WTC11 (cell line): ENCODE measurements around the gene TUBB4B. TPM values are rescaled to one million over a fixed set of nuclear protein-coding genes. Genes with fewer than 3 reads are reported as not detected.

Source experiments
- ATAC-seq: fragments of 200-7000 bp; cut with Tn5 transposase; 2 replicates; pipeline ENCODE4 v1.10.0; 2021; ENCODE audit warnings: mild to moderate bottlenecking, moderate library complexity
- CTCF ChIA-PET: fragments of 300-600 bp; sonication (Branson Sonifier 250); formaldehyde crosslinking; loops from one replicate; lab custom pipeline; 2021; ENCODE audit warnings: antibody characterized with exemption; lab: Charles Lee
- POLR2A ChIA-PET: fragments of 350-600 bp; sonication (Branson Sonifier 250); formaldehyde crosslinking; loops from one replicate; lab custom pipeline; 2021; ENCODE audit warnings: antibody characterized with exemption; lab: Charles Lee
- DNase-seq: peaks from one replicate; pipeline ENCODE4 v3.0.0; 2021; ENCODE audit warnings: low spot score
- H3K27ac Mint-ChIP-seq: 2 replicates; pipeline ENCODE4 v1.8.0; 2021; ENCODE audit warnings: mixed read lengths
- H3K27me3 Mint-ChIP-seq: 2 replicates; pipeline ENCODE4 v1.8.0; 2021; ENCODE audit warnings: low read depth, mild to moderate bottlenecking, moderate library complexity, mixed read lengths
- H3K36me3 Mint-ChIP-seq: 2 replicates; pipeline ENCODE4 v1.8.0; 2021; ENCODE audit warnings: mixed read lengths
- H3K4me1 Mint-ChIP-seq: 2 replicates; pipeline ENCODE4 v1.8.0; 2022; ENCODE audit warnings: mixed read lengths
- H3K4me3 Mint-ChIP-seq: 2 replicates; pipeline ENCODE4 v1.8.0; 2021; ENCODE audit warnings: mild to moderate bottlenecking, moderate library complexity, mixed read lengths
- H3K9me3 Mint-ChIP-seq: 2 replicates; pipeline ENCODE4 v1.8.0; 2021; ENCODE audit warnings: mixed read lengths
- ATF1 ChIP-seq: sonication (generic); formaldehyde crosslinking; IDR thresholded peaks from 2 replicates; pipeline ENCODE4 v1.8.1; 2023; ENCODE audit warnings: mild to moderate bottlenecking, moderate library complexity, missing genetic modification reagents
- EMX1 ChIP-seq: fragments of 250-450 bp; sonication (Bioruptor Pico); IDR thresholded peaks from 2 replicates; pipeline ENCODE4 v1.8.0; 2021; ENCODE audit warnings: mild to moderate bottlenecking
- ETV6 ChIP-seq: sonication (generic); formaldehyde crosslinking; IDR thresholded peaks from 2 replicates; pipeline ENCODE4 v1.8.1; 2022; ENCODE audit warnings: mild to moderate bottlenecking, missing genetic modification reagents
- GRHL2 ChIP-seq: fragments of 250-450 bp; sonication (Bioruptor Pico); IDR thresholded peaks from 2 replicates; pipeline ENCODE4 v1.8.0; 2022; ENCODE audit warnings: mild to moderate bottlenecking, moderate library complexity; ENCODE audit not compliant: insufficient replicate concordance, severe bottlenecking
- KAT7 ChIP-seq: sonication (generic); formaldehyde crosslinking; IDR thresholded peaks from 2 replicates; pipeline ENCODE4 v1.8.1; 2023; ENCODE audit warnings: missing genetic modification reagents, mild to moderate bottlenecking, borderline replicate concordance
- MAX ChIP-seq: sonication (generic); formaldehyde crosslinking; IDR thresholded peaks from 2 replicates; pipeline ENCODE4 v1.8.0; 2022; ENCODE audit warnings: mild to moderate bottlenecking, missing genetic modification reagents
- NR2C2 ChIP-seq: sonication (generic); formaldehyde crosslinking; IDR thresholded peaks from 2 replicates; pipeline ENCODE4 v1.8.0; 2022; ENCODE audit warnings: mild to moderate bottlenecking, missing genetic modification reagents
- OVOL2 ChIP-seq: fragments of 250-450 bp; sonication (Bioruptor Pico); IDR thresholded peaks from 2 replicates; pipeline ENCODE4 v1.9.0; 2021; ENCODE audit warnings: mild to moderate bottlenecking, borderline replicate concordance
- PRDM15 ChIP-seq: sonication (generic); formaldehyde crosslinking; IDR thresholded peaks from 2 replicates; pipeline ENCODE4 v1.8.0; 2022; ENCODE audit warnings: missing genetic modification reagents
- PREB ChIP-seq: sonication (generic); formaldehyde crosslinking; IDR thresholded peaks from 2 replicates; pipeline ENCODE4 v1.8.1; 2022; ENCODE audit warnings: mild to moderate bottlenecking, missing genetic modification reagents, moderate library complexity, borderline replicate concordance
- RELA ChIP-seq: sonication (generic); formaldehyde crosslinking; IDR thresholded peaks from 2 replicates; pipeline ENCODE4 v1.8.1; 2022; ENCODE audit warnings: missing genetic modification reagents, mild to moderate bottlenecking, borderline replicate concordance
- RORB ChIP-seq: fragments of 250-450 bp; sonication (Bioruptor Pico); IDR thresholded peaks from 2 replicates; pipeline ENCODE4 v1.9.0; 2021; ENCODE audit warnings: mild to moderate bottlenecking
- SMAD3 ChIP-seq: sonication (generic); formaldehyde crosslinking; IDR thresholded peaks from 2 replicates; pipeline ENCODE4 v1.8.0; 2022; ENCODE audit warnings: missing genetic modification reagents, mild to moderate bottlenecking, borderline replicate concordance
- SMAD4 ChIP-seq: sonication (generic); formaldehyde crosslinking; IDR thresholded peaks from 2 replicates; pipeline ENCODE4 v1.8.0; 2022; ENCODE audit warnings: mild to moderate bottlenecking, missing genetic modification reagents
- STAT6 ChIP-seq: sonication (generic); formaldehyde crosslinking; conservative IDR thresholded peaks from 2 replicates; pipeline ENCODE4 v1.8.1; 2023; ENCODE audit warnings: mild to moderate bottlenecking, low read depth, missing genetic modification reagents, moderate library complexity
- TEAD4 ChIP-seq: sonication (generic); formaldehyde crosslinking; IDR thresholded peaks from 2 replicates; pipeline ENCODE4 v1.8.0; 2022; ENCODE audit warnings: mild to moderate bottlenecking, missing genetic modification reagents
- USF1 ChIP-seq: sonication (generic); formaldehyde crosslinking; IDR thresholded peaks from 2 replicates; pipeline ENCODE4 v1.8.0; 2022; ENCODE audit warnings: mild to moderate bottlenecking, missing genetic modification reagents
- ZBTB21 ChIP-seq: sonication (generic); formaldehyde crosslinking; IDR thresholded peaks from 2 replicates; pipeline ENCODE4 v1.8.1; 2023; ENCODE audit warnings: mild to moderate bottlenecking, missing genetic modification reagents, borderline replicate concordance
- ZNF121 ChIP-seq: sonication (generic); formaldehyde crosslinking; IDR thresholded peaks from 2 replicates; pipeline ENCODE4 v1.8.0; 2023; ENCODE audit warnings: missing genetic modification reagents
- ZNF219 ChIP-seq: sonication (generic); formaldehyde crosslinking; IDR thresholded peaks from 2 replicates; pipeline ENCODE4 v1.8.0; 2023; ENCODE audit warnings: missing genetic modification reagents, mild to moderate bottlenecking, borderline replicate concordance
- ZNF396 ChIP-seq: fragments of 250-450 bp; sonication (Bioruptor Pico); IDR thresholded peaks from 2 replicates; pipeline ENCODE4 v1.8.0; 2021; ENCODE audit warnings: mild to moderate bottlenecking, moderate library complexity, borderline replicate concordance
- ZSCAN18 ChIP-seq: fragments of 250-450 bp; sonication (Bioruptor Pico); IDR thresholded peaks from 2 replicates; pipeline ENCODE4 v2.1.2; 2022; ENCODE audit warnings: mild to moderate bottlenecking, moderate library complexity
- total RNA-seq: library from RNA; stranded (reverse); gene quantifications from 3 replicates; pipeline ENCODE4 v1.2.3, GENCODE V29; 2021

Gene TUBB4B
- total RNA-seq, 1 experiment from 2014 or later: 375 TPM

GRCh38 chr9:137264067-137264466 is 23.0 kb downstream of the TUBB4B start:
- H3K27me3 Mint-ChIP-seq: no peaks in the 10 kb centered on the region
- ATAC-seq: no peak
- POLR2A ChIA-PET: no interaction called here
- no peak for DNase-seq
- peaks cover 13% of the 10 kb centered on the region for H3K36me3 Mint-ChIP-seq
- CTCF ChIA-PET: interaction anchor here (1.1 kb wide), 1 partner anchor 28 kb away, joined by 3 read pairs; no protein-coding TSS in a partner anchor
- peaks cover 3% of the 10 kb centered on the region; the same call in 1 of the 2 replicates for H3K4me1 Mint-ChIP-seq
- no peak for TF ChIP-seq ETV6 (CRISPR knock-in tag)
- TF ChIP-seq GRHL2: no peak
- TF ChIP-seq PREB (CRISPR knock-in tag): no peak
- no peak for TF ChIP-seq RORB (CRISPR knock-in tag)
- no peak for TF ChIP-seq MAX (CRISPR knock-in tag)
- TF ChIP-seq TEAD4 (CRISPR knock-in tag): no peak
- no peak for TF ChIP-seq PRDM15
- TF ChIP-seq ZNF121 (CRISPR knock-in tag): no peak
- TF ChIP-seq NR2C2: no peak
- no peak for TF ChIP-seq SMAD4
- TF ChIP-seq ZNF219: no peak
- no peak overlapping the region for H3K27ac Mint-ChIP-seq
- H3K9me3 Mint-ChIP-seq: no peaks in the 10 kb centered on the region
- H3K4me3 Mint-ChIP-seq: no peak overlapping the region

- no peak overlapping the region for H3K27ac Mint-ChIP-seq
- CTCF ChIA-PET: interaction anchor here (0.9 kb wide), 1 partner anchor 76 kb away, joined by 4 read pairs; no protein-coding TSS in a partner anchor
- no peak overlapping the region for H3K4me3 Mint-ChIP-seq
- DNase-seq (no peak), ATAC-seq (no peak)
- TF ChIP-seq ZSCAN18 (CRISPR knock-in tag): no peak
- no peak for TF ChIP-seq ZBTB21 (CRISPR knock-in tag)
- no peak for TF ChIP-seq ZNF121 (CRISPR knock-in tag)
- TF ChIP-seq ZNF396 (CRISPR knock-in tag): no peak
- no peak for TF ChIP-seq RELA
- TF ChIP-seq NR2C2: no peak
- no peak for TF ChIP-seq MAX (CRISPR knock-in tag)
- no peak for TF ChIP-seq ATF1 (CRISPR knock-in tag)
- no peak for TF ChIP-seq SMAD3
- no peak for TF ChIP-seq STAT6 (CRISPR knock-in tag)
- no peak for TF ChIP-seq KAT7 (CRISPR knock-in tag)
- no peak for TF ChIP-seq USF1 (CRISPR knock-in tag)
- no peak for TF ChIP-seq OVOL2
- TF ChIP-seq EMX1 (CRISPR knock-in tag): no peak
- H3K27me3 Mint-ChIP-seq: no peaks in the 10 kb centered on the region
- H3K4me1 Mint-ChIP-seq: peaks cover 3% of the 10 kb centered on the region; the same call in 1 of the 2 replicates
- peaks cover 18% of the 10 kb centered on the region for H3K36me3 Mint-ChIP-seq
- POLR2A ChIA-PET: interaction anchor here (0.8 to 1.1 kb wide), 2 partner anchors 25 to 31 kb away, joined by 3 read pairs; partner anchors contain the start of gene TUBB4B
- no peaks in the 10 kb centered on the region for H3K9me3 Mint-ChIP-seq
Observed at GRCh38 chr9:137265496-137266161, 24.5 kb downstream of the TUBB4B start.
